Measurements from ENCODE around the gene KCNQ4. TPM values are rescaled to one million over a fixed set of nuclear protein-coding genes. Genes with fewer than 3 reads are reported as not detected.

Gene KCNQ4
- total RNA-seq, 2 experiments from 2014 or later, result 0.38 to 0.43 TPM

- Mint-ChIP-seq H3K9me3 (no peaks in the 10 kb centered on the region), H3K36me3 (ENCODE audit: low read depth) (no peaks in the 10 kb centered on the region), H3K4me3 (peak overlapping the region; percentile 73), H3K27me3 (peaks cover 3% of the 10 kb centered on the region), H3K4me1 (ENCODE audit: low read depth) (peaks cover 16% of the 10 kb centered on the region), H3K27ac (peak overlapping the region; percentile 73)
- TF ChIP-seq CTCF (IDR thresholded peaks at IDR 0.05), result no peak
- intact Hi-C loops (cut with micrococcal nuclease), result loop anchor here (5.0 kb wide), 1 partner anchor 91 kb away; no protein-coding TSS in a partner anchor
- ChIA-PET POLR2A (interaction anchor here (0.6 to 2.0 kb wide), 5 partner anchors 8 to 202 kb away, joined by 3 to 7 read pairs (median 6); partner anchors contain the start of gene CTPS1), CTCF (interaction anchor here (0.9 to 6.1 kb wide), 7 partner anchors 12 to 119 kb away, joined by 3 to 42 read pairs (median 5); no protein-coding TSS in a partner anchor)
- ATAC-seq (no peak), DNase-seq (peak; percentile 57)
Measured at GRCh38 chr1:40861224-40862003, 77.8 kb downstream of the KCNQ4 start.

- H3K9me3 Mint-ChIP-seq, result no peaks in the 10 kb centered on the region
Measured at GRCh38 chr1:40862008-40862863, 78.6 kb downstream of the KCNQ4 start, which contains the start of gene CITED4. CITED4 (minus strand) TSS chr1:40862363; CDS start chr1:40862127, 236 bp downstream.

GRCh38 chr1:40868051-40868723 is 84.6 kb downstream of the KCNQ4 start:
- peaks cover 5% of the 10 kb centered on the region for H3K9me3 Mint-ChIP-seq
- no peak overlapping the region for H3K27ac Mint-ChIP-seq
- H3K36me3 Mint-ChIP-seq (ENCODE audit: low read depth), result no peaks in the 10 kb centered on the region
- ATAC-seq, result peak; percentile 90
- ChIA-PET CTCF (interaction anchor here (1.1 to 1.4 kb wide), 2 partner anchors 20 to 84 kb away, joined by 4 to 5 read pairs; no protein-coding TSS in a partner anchor), POLR2A (no interaction called here)
- no peak for TF ChIP-seq CTCF (IDR thresholded peaks at IDR 0.05)
- no peak for DNase-seq
- intact Hi-C loops (cut with micrococcal nuclease), result no loop called here
- peaks cover 9% of the 10 kb centered on the region for H3K4me1 Mint-ChIP-seq (ENCODE audit: low read depth)
- no peaks in the 10 kb centered on the region for H3K27me3 Mint-ChIP-seq
- H3K4me3 Mint-ChIP-seq, result no peak overlapping the region

More at GRCh38 chr1:40862008-40862863, 78.6 kb downstream of the KCNQ4 start, which contains the start of gene CITED4:
- ChIA-PET CTCF (interaction anchor here (0.7 to 6.1 kb wide), 12 partner anchors 9 to 142 kb away, joined by 3 to 42 read pairs (median 4); no protein-coding TSS in a partner anchor), POLR2A (interaction anchor here (0.8 to 2.0 kb wide), 8 partner anchors 9 to 118 kb away, joined by 4 to 8 read pairs (median 6); partner anchors contain the start of gene CTPS1)
- peak within 1 kb of the TSS; percentile 77 for H3K4me3 Mint-ChIP-seq
- peak; percentile 96 for DNase-seq
- ATAC-seq, result peak; percentile 95
- intact Hi-C loops (cut with micrococcal nuclease), result loop anchor here (5.0 kb wide), 1 partner anchor 90 kb away; no protein-coding TSS in a partner anchor
- no peaks in the 10 kb centered on the region for H3K36me3 Mint-ChIP-seq (ENCODE audit: low read depth)
- peak within 1 kb of the TSS; percentile 96 for H3K27ac Mint-ChIP-seq
- TF ChIP-seq CTCF (IDR thresholded peaks at IDR 0.05), result no peak
- peaks cover 16% of the 10 kb centered on the region for H3K4me1 Mint-ChIP-seq (ENCODE audit: low read depth)
- H3K27me3 Mint-ChIP-seq, result peaks cover 3% of the 10 kb centered on the region

- ChIA-PET POLR2A (no interaction called here), CTCF (interaction anchor here (0.8 to 1.3 kb wide), 2 partner anchors 20 to 83 kb away, joined by 3 to 4 read pairs; no protein-coding TSS in a partner anchor)
- peaks cover 5% of the 10 kb centered on the region for H3K9me3 Mint-ChIP-seq
- no peaks in the 10 kb centered on the region for H3K36me3 Mint-ChIP-seq (ENCODE audit: low read depth)
- intact Hi-C loops (cut with micrococcal nuclease), result no loop called here
- H3K4me1 Mint-ChIP-seq (ENCODE audit: low read depth), result peaks cover 17% of the 10 kb centered on the region
- ATAC-seq, result no peak
- no peaks in the 10 kb centered on the region for H3K27me3 Mint-ChIP-seq
- no peak for DNase-seq
- no peak overlapping the region for H3K4me3 Mint-ChIP-seq
- TF ChIP-seq CTCF (IDR thresholded peaks at IDR 0.05), result no peak
- no peak overlapping the region for H3K27ac Mint-ChIP-seq
Measured at GRCh38 chr1:40870135-40870728, 86.6 kb downstream of the KCNQ4 start.

Data from activated CD8-positive, alpha-beta T cell treated with anti-CD3 and anti-CD28 coated beads for 36 hours (primary cell).